Measurements from ENCODE around the gene CENPA. TPM values are rescaled to one million over a fixed set of nuclear protein-coding genes. Genes with fewer than 3 reads are reported as not detected.

The CENPA gene
- total RNA-seq, 4 donors from 2014 or later, result 0.22 TPM; not detected in 3

- no peak overlapping the region for H3K4me3 ChIP-seq
- TF ChIP-seq CTCF (IDR thresholded peaks at IDR 0.05 in 4 of 5, conservative IDR thresholded peaks at IDR 0.05 in 1 of 5) (no peak), POLR2A (IDR thresholded peaks at IDR 0.05) (no peak)
- intact Hi-C loops (cut with DNase I; ENCODE audit: low total_unique reads), result no loop called here
- DNase-seq (no peak), ATAC-seq (no peak)
- in situ Hi-C loops (cut with MboI; ENCODE audit: low sequenced_read_pairs in 4 of 4), result no loop called here
- H3K27ac ChIP-seq, result no peak overlapping the region
- H3K36me3 ChIP-seq, result peaks cover 0 to 23% of the 10 kb centered on the region in 2 donors
- peaks cover 7 to 13% of the 10 kb centered on the region in 2 donors for H3K4me1 ChIP-seq
- peaks cover 0 to 10% (median 0%) of the 10 kb centered on the region in 3 donors for H3K27me3 ChIP-seq
- H3K9me3 ChIP-seq, result no peaks in the 10 kb centered on the region
Observed at GRCh38 chr2:26782876-26783704, 2.8 kb upstream of the CENPA start.

DNA sequence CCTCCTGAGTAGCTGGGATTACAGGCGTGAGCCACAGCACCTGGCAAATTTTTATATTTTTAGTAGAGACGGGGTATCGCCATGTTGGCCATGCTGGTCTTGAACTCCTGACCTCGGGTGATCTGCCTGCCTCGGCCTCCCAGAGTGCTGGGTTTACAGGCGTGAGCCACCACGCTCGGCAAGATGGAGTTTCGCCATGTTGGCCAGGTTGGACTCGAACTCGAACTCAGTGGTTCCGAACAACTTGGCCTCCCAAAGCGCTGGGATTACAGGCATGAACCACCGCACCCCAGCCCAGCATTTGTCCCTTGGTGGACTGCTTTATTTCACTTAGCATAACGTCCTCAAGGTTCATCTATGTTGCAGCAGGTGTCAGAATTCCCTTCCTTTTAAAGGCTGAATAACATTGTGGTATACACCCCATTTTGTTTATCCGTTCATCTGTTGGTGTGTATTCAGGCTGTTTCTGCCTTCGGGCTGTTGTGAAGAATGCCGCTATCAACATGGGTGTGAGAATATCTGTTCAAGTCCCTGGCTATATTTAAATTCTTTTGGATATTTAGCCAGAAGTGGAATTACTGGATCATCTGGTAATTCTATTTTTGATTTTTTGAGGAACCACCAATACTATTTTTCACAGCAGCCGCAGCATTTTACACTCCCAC, 1.2 kb upstream of the CENPA start:
- no peak overlapping the region for H3K27ac ChIP-seq
- no peak for ATAC-seq
- DNase-seq, result no peak
- in situ Hi-C loops (cut with MboI; ENCODE audit: low sequenced_read_pairs in 4 of 4), result no loop called here
- peak overlapping the region in 2 of 4 donors; percentile 24 to 59 for H3K4me3 ChIP-seq
- H3K9me3 ChIP-seq, result no peaks in the 10 kb centered on the region
- TF ChIP-seq CTCF (IDR thresholded peaks at IDR 0.05 in 4 of 5, conservative IDR thresholded peaks at IDR 0.05 in 1 of 5) (no peak), POLR2A (IDR thresholded peaks at IDR 0.05) (no peak)
- peaks cover 0 to 10% (median 0%) of the 10 kb centered on the region in 3 donors for H3K27me3 ChIP-seq
- H3K4me1 ChIP-seq, result peaks cover 7 to 13% of the 10 kb centered on the region in 2 donors
- intact Hi-C loops (cut with DNase I; ENCODE audit: low total_unique reads), result loop anchor here (1.0 to 5.0 kb wide), 3 partner anchors 12 to 288 kb away; partner anchors contain the start of genes OST4 and SLC35F6
- peaks cover 0 to 7% of the 10 kb centered on the region in 2 donors for H3K36me3 ChIP-seq

GRCh38 chr2:26786207-26787028, 562 bp downstream of the CENPA start:
- intact Hi-C loops (cut with DNase I; ENCODE audit: low total_unique reads) (loop anchor here (5.0 kb wide), 1 partner anchor 286 kb away; the partner anchor contains the start of gene OST4), in situ Hi-C loops (cut with MboI; ENCODE audit: low sequenced_read_pairs in 4 of 4) (no loop called here)
- peaks cover 7 to 13% of the 10 kb centered on the region in 2 donors for H3K4me1 ChIP-seq
- H3K36me3 ChIP-seq, result no peaks in the 10 kb centered on the region
- ATAC-seq (no peak), DNase-seq (no peak)
- peak overlapping the region in 1 of 4 donors; percentile 6 for H3K27ac ChIP-seq
- H3K27me3 ChIP-seq, result peaks cover 0 to 10% (median 0%) of the 10 kb centered on the region in 3 donors
- H3K4me3 ChIP-seq, result peak overlapping the region; percentile 59 to 90 (median 70)
- H3K9me3 ChIP-seq, result no peaks in the 10 kb centered on the region
- TF ChIP-seq POLR2A (IDR thresholded peaks at IDR 0.05), result no peak
- TF ChIP-seq CTCF (IDR thresholded peaks at IDR 0.05 in 4 of 5, conservative IDR thresholded peaks at IDR 0.05 in 1 of 5), result no peak

DNA sequence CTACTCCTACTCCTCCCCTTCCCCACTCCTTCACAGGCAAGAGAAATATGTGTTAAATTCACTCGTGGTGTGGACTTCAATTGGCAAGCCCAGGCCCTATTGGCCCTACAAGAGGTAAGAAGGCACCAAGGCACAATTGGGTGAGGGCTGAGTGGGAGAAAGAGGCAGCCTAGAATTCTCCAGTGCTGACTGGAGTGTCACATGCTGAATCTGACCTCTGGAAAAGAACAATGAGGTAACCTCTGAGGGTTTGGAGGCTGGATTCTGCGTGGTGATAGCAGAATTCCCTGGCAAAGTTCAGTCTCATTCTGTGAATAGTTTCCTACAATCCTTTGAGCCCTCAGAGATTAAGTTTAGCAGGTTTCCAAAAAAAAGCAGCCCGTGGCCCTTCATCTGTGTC, 6.9 kb downstream of the CENPA start:
- H3K4me1 ChIP-seq, result no peaks in the 10 kb centered on the region
- H3K27me3 ChIP-seq, result no peaks in the 10 kb centered on the region
- in situ Hi-C loops (cut with MboI; ENCODE audit: low sequenced_read_pairs in 4 of 4), result no loop called here
- no peaks in the 10 kb centered on the region for H3K9me3 ChIP-seq
- no peak overlapping the region for H3K27ac ChIP-seq
- intact Hi-C loops (cut with DNase I; ENCODE audit: low total_unique reads), result no loop called here
- DNase-seq (no peak), ATAC-seq (no peak)
- no peak for TF ChIP-seq CTCF (IDR thresholded peaks at IDR 0.05 in 4 of 5, conservative IDR thresholded peaks at IDR 0.05 in 1 of 5)
- no peak for TF ChIP-seq POLR2A (IDR thresholded peaks at IDR 0.05)
- H3K4me3 ChIP-seq, result no peak overlapping the region
- no peaks in the 10 kb centered on the region for H3K36me3 ChIP-seq
